PC-3 (cell line): ENCODE results near the gene TTC39B.

Source experiments
- EZH2 ChIP-seq: fragments of 300-600 bp; sonication (generic); IDR thresholded peaks from one replicate; pipeline ENCODE4 v1.6.1; 2017; ENCODE audit warnings: antibody characterized with exemption, mild to moderate bottlenecking, low read length; ENCODE audit not compliant: unreplicated experiment
- EZH2phosphoT487 ChIP-seq: fragments of 300-600 bp; sonication (generic); IDR thresholded peaks from 2 replicates; pipeline ENCODE4 v1.6.1; 2018; ENCODE audit warnings: mild to moderate bottlenecking, antibody characterized with exemption, low read length, borderline replicate concordance
- TF ChIP-seq, protein P1 (sequence below): fragments of 300-600 bp; sonication (generic); conservative IDR thresholded peaks from 2 replicates; pipeline ENCODE4 v1.5.1; 2017; ENCODE audit warnings: antibody characterized with exemption, low read depth, mild to moderate bottlenecking, low read length

DNA sequence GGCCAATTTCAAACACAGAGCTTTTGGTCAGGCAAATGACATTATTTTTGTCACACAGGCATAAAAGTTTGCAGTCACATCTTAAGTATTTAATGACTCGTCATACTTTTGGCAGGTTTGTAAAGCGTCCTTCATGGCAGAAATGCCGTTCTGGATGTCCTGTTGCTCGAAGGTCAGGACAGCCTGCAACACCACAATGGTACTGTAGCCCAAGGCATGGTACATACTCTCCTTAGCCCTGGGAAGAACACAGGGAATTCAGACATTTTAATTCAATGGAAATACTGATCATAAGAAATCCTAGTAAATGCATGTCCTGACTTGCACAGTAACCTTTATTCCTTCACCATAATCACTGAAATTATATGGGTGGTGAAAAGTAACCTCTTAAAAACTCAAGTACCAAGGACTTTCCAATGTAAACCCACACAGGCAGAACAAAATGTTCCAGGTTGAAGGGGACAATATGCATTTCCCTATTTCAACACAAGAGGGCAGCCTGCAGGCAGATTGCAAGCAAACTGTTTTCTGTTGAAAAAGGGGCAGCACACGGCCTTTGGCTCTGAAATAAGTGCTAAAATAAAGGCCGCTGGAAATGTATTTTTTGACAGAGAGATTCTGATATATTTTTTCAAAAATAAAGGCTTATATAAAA lies 95.7 kb downstream of the TTC39B start:
- TF ChIP-seq, protein P1, sequence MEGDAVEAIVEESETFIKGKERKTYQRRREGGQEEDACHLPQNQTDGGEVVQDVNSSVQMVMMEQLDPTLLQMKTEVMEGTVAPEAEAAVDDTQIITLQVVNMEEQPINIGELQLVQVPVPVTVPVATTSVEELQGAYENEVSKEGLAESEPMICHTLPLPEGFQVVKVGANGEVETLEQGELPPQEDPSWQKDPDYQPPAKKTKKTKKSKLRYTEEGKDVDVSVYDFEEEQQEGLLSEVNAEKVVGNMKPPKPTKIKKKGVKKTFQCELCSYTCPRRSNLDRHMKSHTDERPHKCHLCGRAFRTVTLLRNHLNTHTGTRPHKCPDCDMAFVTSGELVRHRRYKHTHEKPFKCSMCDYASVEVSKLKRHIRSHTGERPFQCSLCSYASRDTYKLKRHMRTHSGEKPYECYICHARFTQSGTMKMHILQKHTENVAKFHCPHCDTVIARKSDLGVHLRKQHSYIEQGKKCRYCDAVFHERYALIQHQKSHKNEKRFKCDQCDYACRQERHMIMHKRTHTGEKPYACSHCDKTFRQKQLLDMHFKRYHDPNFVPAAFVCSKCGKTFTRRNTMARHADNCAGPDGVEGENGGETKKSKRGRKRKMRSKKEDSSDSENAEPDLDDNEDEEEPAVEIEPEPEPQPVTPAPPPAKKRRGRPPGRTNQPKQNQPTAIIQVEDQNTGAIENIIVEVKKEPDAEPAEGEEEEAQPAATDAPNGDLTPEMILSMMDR, result peak; percentile 78
- TF ChIP-seq EZH2 (no peak), EZH2phosphoT487 (no peak)
